ENCODE data around the gene NDUFA11.

- TF ChIP-seq, protein P1, sequence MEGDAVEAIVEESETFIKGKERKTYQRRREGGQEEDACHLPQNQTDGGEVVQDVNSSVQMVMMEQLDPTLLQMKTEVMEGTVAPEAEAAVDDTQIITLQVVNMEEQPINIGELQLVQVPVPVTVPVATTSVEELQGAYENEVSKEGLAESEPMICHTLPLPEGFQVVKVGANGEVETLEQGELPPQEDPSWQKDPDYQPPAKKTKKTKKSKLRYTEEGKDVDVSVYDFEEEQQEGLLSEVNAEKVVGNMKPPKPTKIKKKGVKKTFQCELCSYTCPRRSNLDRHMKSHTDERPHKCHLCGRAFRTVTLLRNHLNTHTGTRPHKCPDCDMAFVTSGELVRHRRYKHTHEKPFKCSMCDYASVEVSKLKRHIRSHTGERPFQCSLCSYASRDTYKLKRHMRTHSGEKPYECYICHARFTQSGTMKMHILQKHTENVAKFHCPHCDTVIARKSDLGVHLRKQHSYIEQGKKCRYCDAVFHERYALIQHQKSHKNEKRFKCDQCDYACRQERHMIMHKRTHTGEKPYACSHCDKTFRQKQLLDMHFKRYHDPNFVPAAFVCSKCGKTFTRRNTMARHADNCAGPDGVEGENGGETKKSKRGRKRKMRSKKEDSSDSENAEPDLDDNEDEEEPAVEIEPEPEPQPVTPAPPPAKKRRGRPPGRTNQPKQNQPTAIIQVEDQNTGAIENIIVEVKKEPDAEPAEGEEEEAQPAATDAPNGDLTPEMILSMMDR (IDR thresholded peaks at IDR 0.05; ENCODE audit: borderline replicate concordance, extremely low read depth, low read length, poor library complexity, severe bottlenecking): no peak
- no peak for TF ChIP-seq EZH2 (IDR thresholded peaks at IDR 0.05; ENCODE audit: borderline replicate concordance, low read depth, low read length, severe bottlenecking)
These were observed 18.6 kb upstream of the NDUFA11 start for GRCh38 chr19:5922161-5922545.

All from DND-41 (cell line).